BJ (cell line): ENCODE measurements around the gene FAH. TPM values are rescaled to one million over a fixed set of nuclear protein-coding genes. Genes with fewer than 3 reads are reported as not detected.

Experiments
- CTCF ChIA-PET: fragments of 350-600 bp; formaldehyde crosslinking; extraction: SDS; loops from one replicate; lab custom pipeline; 2021; ENCODE audit warnings: antibody characterized with exemption, inconsistent platforms; lab: Yijun Ruan, JAX
- POLR2A ChIA-PET: fragments of 300-600 bp; sonication (Branson Sonifier 250); formaldehyde crosslinking; extraction: SDS; loops from one replicate; lab custom pipeline; 2021; ENCODE audit warnings: antibody characterized with exemption; lab: Charles Lee
- DNase-seq: peaks from one replicate; pipeline ENCODE4 v3.0.0-alpha.2; 2011; ENCODE audit warnings: low read depth
- H3K27me3 ChIP-seq: 2 replicates; pipeline ENCODE4 v1.6.0; 2011; ENCODE audit warnings: low read length; ENCODE audit not compliant: control insufficient read depth, insufficient read depth
- H3K36me3 ChIP-seq: 2 replicates; pipeline ENCODE4 v1.5.1; 2011; ENCODE audit warnings: low read length; ENCODE audit not compliant: control insufficient read depth, insufficient read depth
- H3K4me3 ChIP-seq: 2 replicates; pipeline ENCODE4 v1.5.1; 2011; ENCODE audit warnings: low read depth, mild to moderate bottlenecking, control low read depth, low read length
- polyA plus RNA-seq: library from polyadenylated mRNA; depleted of rRNA; stranded (reverse); fragments of >200 nt; gene quantifications from 2 replicates; pipeline ENCODE4 v1.2.3, GENCODE V29; 2011
- TF ChIP-seq, protein P1 (sequence below): IDR thresholded peaks from 2 replicates; pipeline ENCODE4 v1.5.1; 2011; ENCODE audit warnings: low read depth, mild to moderate bottlenecking, control low read depth, inconsistent platforms, low read length, moderate library complexity; ENCODE audit not compliant: insufficient read depth

The FAH gene
- polyA plus RNA-seq, 1 experiment, result 72.3 TPM

DNA sequence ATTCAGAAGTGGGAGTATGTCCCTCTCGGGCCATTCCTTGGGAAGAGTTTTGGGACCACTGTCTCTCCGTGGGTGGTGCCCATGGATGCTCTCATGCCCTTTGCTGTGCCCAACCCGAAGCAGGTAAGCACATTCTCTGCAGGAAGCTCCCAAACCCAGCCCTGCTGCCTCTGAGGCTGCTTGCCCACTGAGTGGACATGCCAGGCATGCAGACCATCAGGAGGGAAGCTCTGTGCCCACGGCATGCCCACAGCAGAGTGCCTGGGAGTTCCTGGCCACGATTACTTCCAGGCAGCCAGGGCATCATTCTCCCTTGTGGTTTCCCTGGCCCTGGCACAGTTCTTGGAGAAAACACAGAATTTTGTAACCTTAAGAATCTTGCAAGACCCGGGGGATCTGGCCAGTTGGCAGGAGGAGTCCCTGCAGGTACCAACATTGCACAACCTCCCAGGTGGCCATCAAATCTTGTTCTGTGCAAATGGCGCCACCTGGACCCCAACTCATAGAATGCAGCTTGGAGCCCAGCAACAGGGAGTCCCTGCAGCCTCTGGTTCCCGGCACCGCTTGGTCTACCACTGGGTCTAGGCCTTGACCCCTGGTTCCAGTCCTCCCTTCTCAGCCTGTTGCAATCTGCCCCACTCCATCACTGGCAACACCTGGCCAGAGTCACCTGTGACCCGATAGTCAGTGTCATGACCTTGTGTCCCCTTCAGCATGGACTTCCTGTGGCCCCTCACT lies 20.4 kb downstream of the FAH start:
- H3K4me3 ChIP-seq, result no peak overlapping the region
- H3K27me3 ChIP-seq, result no peaks in the 10 kb centered on the region
- TF ChIP-seq, protein P1, sequence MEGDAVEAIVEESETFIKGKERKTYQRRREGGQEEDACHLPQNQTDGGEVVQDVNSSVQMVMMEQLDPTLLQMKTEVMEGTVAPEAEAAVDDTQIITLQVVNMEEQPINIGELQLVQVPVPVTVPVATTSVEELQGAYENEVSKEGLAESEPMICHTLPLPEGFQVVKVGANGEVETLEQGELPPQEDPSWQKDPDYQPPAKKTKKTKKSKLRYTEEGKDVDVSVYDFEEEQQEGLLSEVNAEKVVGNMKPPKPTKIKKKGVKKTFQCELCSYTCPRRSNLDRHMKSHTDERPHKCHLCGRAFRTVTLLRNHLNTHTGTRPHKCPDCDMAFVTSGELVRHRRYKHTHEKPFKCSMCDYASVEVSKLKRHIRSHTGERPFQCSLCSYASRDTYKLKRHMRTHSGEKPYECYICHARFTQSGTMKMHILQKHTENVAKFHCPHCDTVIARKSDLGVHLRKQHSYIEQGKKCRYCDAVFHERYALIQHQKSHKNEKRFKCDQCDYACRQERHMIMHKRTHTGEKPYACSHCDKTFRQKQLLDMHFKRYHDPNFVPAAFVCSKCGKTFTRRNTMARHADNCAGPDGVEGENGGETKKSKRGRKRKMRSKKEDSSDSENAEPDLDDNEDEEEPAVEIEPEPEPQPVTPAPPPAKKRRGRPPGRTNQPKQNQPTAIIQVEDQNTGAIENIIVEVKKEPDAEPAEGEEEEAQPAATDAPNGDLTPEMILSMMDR, result peak; percentile 70
- ChIA-PET POLR2A (no interaction called here), CTCF (interaction anchor here (0.7 to 3.3 kb wide), 14 partner anchors 10 to 833 kb away, joined by 3 to 38 read pairs (median 4); no protein-coding TSS in a partner anchor)
- DNase-seq, result no peak
- peaks cover 6% of the 10 kb centered on the region for H3K36me3 ChIP-seq

DNA sequence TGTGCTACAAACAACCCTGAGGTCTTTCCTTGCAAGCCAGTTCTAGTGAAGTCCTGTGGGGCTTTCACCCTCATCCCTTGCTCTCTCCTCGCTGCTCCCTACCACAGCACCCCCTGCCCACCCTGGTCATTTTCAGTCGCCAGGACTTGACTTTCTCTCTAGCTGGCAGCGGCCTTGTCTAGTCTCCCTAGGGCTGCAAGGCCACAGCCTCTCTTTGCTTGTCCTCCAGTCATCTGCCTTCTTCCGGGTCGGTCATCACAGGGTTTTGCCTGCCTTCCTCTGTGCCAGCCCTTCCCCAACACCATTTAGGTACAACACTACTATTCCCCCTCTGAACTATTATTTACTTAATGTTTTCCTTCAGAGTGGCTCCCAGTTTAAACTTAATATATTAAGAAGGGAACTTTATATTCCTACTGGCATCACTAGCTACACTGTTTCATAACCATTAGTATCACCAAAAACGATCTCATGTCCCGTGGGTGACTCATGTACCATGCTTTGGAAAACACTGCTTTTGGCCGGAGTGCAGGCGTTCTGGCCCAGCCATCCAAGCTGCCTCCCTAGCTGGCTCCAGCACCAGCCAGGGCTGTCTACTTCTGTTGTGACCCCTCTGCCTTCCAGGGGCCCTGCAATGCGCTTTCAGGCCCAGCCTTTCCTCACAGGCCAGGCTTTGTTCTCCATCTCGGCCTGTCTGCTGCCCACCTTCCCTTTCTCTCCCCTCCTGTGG lies 21.4 kb downstream of the FAH start:
- CTCF ChIA-PET, result interaction anchor here (0.7 to 3.3 kb wide), 11 partner anchors 11 to 834 kb away, joined by 3 to 38 read pairs (median 4); no protein-coding TSS in a partner anchor
- POLR2A ChIA-PET, result no interaction called here

DNA sequence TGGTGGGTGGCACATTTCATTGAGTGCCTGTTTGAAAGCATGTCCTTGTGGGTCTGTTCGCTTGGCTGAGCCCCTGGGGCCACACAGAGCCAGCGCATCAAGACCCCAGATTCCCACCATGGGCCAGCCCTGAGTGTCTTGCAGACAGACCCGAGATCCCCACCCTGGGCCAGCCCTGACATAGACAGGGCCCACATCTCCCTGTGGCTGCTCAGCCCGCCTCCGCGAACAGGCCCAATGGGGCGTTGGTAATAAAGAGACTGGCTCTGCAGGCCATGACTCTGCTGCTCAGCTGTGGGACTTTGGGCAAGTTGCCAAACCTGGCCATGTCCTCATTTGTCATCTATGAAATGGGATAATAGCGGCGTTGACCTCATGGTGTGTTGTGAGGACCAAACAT lies 22.6 kb downstream of the FAH start:
- POLR2A ChIA-PET, result no interaction called here
- TF ChIP-seq, protein P1, result no peak
- CTCF ChIA-PET, result interaction anchor here (0.6 kb wide), 1 partner anchor 26 kb away, joined by 4 read pairs; no protein-coding TSS in a partner anchor
- Histone ChIP-seq H3K27me3 (no peaks in the 10 kb centered on the region), H3K4me3 (no peak overlapping the region), H3K36me3 (peaks cover 6% of the 10 kb centered on the region)
- no peak for DNase-seq

More for the DNA sequence above, 21.4 kb downstream of the FAH start:
- peak; percentile 41 for DNase-seq
- Histone ChIP-seq H3K27me3 (no peaks in the 10 kb centered on the region), H3K36me3 (peaks cover 6% of the 10 kb centered on the region), H3K4me3 (no peak overlapping the region)
- TF ChIP-seq, protein P1, result no peak

DNA sequence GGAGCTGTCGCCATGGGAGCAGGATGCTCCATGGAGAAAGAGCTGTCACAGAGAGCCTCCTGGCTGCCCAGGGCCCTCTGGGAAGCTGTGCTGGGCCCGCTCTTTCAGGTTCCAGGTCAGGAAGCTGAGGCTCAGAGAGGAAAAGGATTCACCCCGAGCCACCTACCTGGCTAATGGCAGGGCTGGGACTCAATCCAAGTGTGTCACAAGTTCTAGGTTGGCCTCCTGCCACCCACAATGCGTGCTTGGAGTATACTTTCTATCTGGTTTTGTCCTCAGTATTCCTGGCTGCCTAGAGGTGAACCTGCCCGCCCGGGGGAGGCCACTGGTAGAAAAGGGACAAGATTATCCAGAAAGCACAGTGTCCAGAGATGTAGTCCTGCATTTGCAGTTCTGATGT lies 23.6 kb downstream of the FAH start:
- TF ChIP-seq, protein P1, result no peak
- POLR2A ChIA-PET, result no interaction called here
- CTCF ChIA-PET, result no interaction called here

DNA sequence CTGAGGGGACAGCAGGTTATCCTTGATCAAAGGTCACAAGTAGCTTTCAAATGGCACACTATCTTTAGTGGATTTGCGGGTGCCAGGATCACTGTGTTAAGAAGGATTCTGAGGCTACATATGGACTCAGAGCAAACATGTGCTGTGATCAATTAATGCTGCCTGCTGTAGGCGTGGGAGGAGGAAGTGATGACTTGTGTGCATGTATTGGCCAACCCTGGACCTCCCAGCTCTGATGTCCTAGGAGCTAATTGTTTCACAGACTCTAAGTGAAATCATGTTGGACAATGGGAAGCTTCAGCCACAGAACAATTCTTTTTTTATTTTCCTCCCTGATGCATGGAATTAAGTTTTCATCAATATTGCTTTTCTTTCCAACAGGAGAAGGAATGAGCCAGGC lies 24.4 kb downstream of the FAH start:
- TF ChIP-seq, protein P1, result no peak

More for the DNA sequence above, 23.6 kb downstream of the FAH start:
- Histone ChIP-seq H3K36me3 (peaks cover 9% of the 10 kb centered on the region), H3K4me3 (no peak overlapping the region), H3K27me3 (no peaks in the 10 kb centered on the region)
- no peak for DNase-seq

More for the DNA sequence above, 24.4 kb downstream of the FAH start:
- H3K4me3 ChIP-seq, result no peak overlapping the region
- H3K27me3 ChIP-seq, result no peaks in the 10 kb centered on the region
- ChIA-PET CTCF (interaction anchor here (0.7 kb wide), 1 partner anchor 116 kb away, joined by 4 read pairs; no protein-coding TSS in a partner anchor), POLR2A (no interaction called here)
- DNase-seq, result no peak
- H3K36me3 ChIP-seq, result peaks cover 6% of the 10 kb centered on the region
